ENCODE results near the gene HIGD2A.

HIGD2A gene

DNA sequence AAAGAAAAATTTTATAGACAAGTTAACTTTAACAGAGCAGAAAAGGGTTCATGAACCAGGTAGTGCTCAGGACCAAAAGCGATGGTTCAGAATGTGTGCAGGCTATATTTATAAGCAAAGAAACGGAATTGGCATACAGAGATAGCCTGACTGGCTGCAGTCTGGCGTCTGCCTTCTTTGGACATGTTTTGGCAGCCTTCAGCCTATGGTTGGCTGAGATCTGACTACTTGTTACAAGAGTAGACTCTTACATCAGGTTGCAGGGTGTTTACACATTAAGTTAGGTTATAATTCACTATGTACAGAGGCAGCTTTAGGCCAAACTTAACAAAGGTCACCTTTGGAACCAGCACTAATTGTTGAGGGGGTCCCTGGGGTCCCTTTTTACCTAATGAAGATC lies 7.1 kb upstream of the HIGD2A start:
- ChIA-PET POLR2A (ENCODE audit: low non-redundant PET) (no interaction called here), CTCF (interaction anchor here (1.1 kb wide), 1 partner anchor 71 kb away, joined by 3 read pairs; no protein-coding TSS in a partner anchor)
- no peak overlapping the region for H3K27ac ChIP-seq
- TF ChIP-seq, protein P1, sequence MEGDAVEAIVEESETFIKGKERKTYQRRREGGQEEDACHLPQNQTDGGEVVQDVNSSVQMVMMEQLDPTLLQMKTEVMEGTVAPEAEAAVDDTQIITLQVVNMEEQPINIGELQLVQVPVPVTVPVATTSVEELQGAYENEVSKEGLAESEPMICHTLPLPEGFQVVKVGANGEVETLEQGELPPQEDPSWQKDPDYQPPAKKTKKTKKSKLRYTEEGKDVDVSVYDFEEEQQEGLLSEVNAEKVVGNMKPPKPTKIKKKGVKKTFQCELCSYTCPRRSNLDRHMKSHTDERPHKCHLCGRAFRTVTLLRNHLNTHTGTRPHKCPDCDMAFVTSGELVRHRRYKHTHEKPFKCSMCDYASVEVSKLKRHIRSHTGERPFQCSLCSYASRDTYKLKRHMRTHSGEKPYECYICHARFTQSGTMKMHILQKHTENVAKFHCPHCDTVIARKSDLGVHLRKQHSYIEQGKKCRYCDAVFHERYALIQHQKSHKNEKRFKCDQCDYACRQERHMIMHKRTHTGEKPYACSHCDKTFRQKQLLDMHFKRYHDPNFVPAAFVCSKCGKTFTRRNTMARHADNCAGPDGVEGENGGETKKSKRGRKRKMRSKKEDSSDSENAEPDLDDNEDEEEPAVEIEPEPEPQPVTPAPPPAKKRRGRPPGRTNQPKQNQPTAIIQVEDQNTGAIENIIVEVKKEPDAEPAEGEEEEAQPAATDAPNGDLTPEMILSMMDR (conservative IDR thresholded peaks at IDR 0.05; ENCODE audit: low read depth), result no peak
- no peak for DNase-seq (ENCODE audit: low spot score)

DNA sequence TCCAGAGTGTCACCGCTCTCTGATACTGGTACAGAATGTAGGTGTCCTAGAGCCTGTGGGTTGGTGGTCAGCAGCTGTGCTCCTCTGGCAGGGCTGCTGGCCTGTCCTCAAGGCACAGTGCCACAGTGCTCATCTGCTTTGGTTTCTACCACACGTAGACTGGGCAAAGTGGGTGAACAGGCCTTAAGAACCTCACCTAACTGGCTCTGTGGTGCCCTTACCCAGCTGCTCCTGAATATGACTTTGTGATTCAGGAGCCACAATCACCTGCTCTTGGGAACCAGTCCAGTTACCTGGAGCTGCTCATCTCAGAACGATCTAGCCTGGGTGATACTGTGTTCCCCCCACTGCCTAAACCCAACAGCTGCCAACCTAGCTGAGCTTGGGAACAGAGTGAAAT lies 6.6 kb upstream of the HIGD2A start:
- TF ChIP-seq, protein P1 (conservative IDR thresholded peaks at IDR 0.05; ENCODE audit: low read depth), result no peak
- ChIA-PET POLR2A (ENCODE audit: low non-redundant PET) (no interaction called here), CTCF (no interaction called here)
- H3K27ac ChIP-seq, result peak overlapping the region; percentile 43
- no peak for DNase-seq (ENCODE audit: low spot score)

DNA sequence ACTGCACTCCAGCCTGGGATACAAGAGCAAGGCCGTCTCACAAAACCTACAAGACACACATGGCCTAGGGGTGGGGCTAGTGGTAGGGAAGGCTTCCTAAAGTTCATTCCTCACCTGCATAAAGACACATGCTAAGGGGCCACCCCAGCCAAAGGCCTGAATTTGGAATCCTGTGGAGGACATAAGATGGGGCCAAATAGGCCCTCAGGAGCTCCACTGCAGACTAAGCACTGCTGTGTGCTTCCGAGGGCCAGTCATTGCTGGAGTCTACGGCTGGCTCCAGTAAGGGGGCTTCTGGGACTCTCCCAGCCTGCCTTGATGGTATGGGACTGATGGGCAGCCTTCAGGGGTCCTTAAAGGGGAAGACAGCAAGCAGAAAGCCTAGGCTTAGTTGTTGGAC lies 5.8 kb upstream of the HIGD2A start:
- TF ChIP-seq, protein P1 (conservative IDR thresholded peaks at IDR 0.05; ENCODE audit: low read depth), result no peak
- ChIA-PET POLR2A (ENCODE audit: low non-redundant PET) (no interaction called here), CTCF (interaction anchor here (1.0 kb wide), 1 partner anchor 21 kb away, joined by 3 read pairs; the partner anchor contains the start of gene KIAA1191)
- no peak for DNase-seq (ENCODE audit: low spot score)
- H3K27ac ChIP-seq, result peak overlapping the region; percentile 43

DNA sequence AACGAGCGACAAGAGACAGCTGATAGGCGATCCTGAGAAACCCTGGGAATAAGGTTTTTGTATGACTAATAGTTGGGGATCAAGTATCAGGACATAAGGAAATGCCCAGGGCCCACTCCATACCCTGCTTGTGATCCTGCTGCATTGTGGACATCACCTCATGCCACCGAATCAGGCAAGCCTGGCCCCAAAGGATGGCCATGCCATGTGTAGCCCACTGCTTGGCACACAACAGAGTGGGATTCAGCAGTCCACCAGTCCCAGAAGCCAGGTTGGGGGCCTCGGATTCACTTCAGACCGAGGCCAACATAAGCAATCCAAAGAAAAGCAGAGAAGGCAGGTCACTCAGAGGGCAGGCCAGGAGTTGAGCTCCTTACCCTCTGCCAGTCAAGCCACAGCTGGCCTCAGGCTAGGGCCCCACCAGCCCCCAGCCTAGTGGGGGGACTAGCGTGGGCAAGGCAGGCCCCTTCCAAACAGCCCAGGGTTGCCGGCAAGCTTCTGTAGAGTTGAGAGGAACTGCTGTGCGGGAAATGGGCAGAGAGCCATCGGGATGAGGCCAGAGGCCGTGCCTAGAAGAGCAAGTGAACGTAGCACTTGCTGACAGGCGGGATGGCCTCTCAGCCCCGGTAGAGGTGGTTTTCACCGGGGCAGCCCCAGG lies 5.2 kb upstream of the HIGD2A start:
- ChIA-PET CTCF (interaction anchor here (1.0 kb wide), 1 partner anchor 22 kb away, joined by 3 read pairs; the partner anchor contains the start of gene KIAA1191), POLR2A (ENCODE audit: low non-redundant PET) (no interaction called here)

DNA sequence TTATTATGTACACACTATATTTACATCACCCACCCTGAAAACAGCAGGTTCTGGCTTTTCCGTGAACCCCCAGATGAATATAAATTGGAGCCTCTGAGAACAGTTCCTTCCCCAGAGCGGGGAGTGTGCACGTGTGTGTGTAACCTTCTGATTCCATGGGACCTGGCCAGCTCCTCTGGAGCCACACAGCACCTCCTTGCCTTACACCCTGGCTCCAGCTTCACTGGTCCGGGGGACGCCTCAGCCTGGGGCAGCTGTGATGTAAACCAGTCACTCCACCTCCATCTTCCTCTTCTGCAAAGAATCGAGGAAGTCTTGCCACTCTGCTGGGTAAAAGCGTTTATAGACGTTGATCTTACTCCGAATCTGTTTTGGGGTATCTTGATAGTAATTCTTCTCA lies 4.6 kb upstream of the HIGD2A start:
- CTCF ChIA-PET, result interaction anchor here (1.0 kb wide), 1 partner anchor 22 kb away, joined by 3 read pairs; the partner anchor contains the start of gene KIAA1191
- H3K27ac ChIP-seq, result peak overlapping the region; percentile 11
- DNase-seq (ENCODE audit: low spot score), result no peak
- TF ChIP-seq, protein P1 (conservative IDR thresholded peaks at IDR 0.05; ENCODE audit: low read depth), result no peak
- POLR2A ChIA-PET (ENCODE audit: low non-redundant PET), result no interaction called here

More for the DNA sequence above, 5.2 kb upstream of the HIGD2A start:
- TF ChIP-seq, protein P1 (conservative IDR thresholded peaks at IDR 0.05; ENCODE audit: low read depth), result no peak
- no peak for DNase-seq (ENCODE audit: low spot score)
- peak overlapping the region; percentile 11 for H3K27ac ChIP-seq

DNA sequence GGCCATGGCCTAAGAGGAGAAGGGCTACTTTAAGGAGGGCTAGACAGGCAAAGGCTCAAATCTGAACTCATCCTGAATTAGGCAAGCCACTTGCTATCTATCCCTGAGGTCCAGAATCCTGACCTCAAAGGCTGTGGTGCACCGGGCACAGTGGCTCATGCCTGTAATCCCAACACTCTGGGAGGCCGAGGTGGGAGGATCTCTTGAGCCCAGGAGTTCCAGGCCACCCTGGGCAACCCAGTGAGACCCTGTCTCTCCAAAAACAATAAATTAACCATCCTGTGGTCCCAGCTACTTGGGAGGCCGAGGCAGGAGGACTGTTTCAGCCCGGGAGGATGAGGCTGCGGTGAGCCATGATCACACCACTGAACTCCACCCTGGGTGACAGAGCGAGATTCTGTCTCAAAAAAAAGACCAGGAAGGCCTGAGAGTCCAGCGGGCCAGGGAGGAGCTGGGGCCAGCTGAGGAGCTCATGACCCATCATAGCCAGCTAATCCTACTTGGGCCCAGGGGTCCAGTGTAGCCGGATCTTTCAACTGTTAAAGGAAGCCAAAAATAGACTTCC lies 4.1 kb upstream of the HIGD2A start:
- ChIA-PET CTCF (no interaction called here), POLR2A (ENCODE audit: low non-redundant PET) (no interaction called here)
- TF ChIP-seq, protein P1 (conservative IDR thresholded peaks at IDR 0.05; ENCODE audit: low read depth), result no peak
- no peak for DNase-seq (ENCODE audit: low spot score)
- H3K27ac ChIP-seq, result peak overlapping the region; percentile 11

All from RWPE1 (cell line).